DMS153 (cell line): ENCODE data around the gene LY6G5C.
A peak's percentile ranks its signal among the peaks of the same experiment; 100 is the strongest.

ENCODE experiments used
- DNase-seq: peaks from one replicate; lab custom pipeline; 2025; lab: John Stamatoyannopoulos, UW

Gene LY6G5C, protein sequence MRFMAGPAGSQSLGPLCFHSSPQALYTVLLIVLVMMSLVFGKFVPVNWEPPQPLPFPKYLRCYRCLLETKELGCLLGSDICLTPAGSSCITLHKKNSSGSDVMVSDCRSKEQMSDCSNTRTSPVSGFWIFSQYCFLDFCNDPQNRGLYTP

DNA sequence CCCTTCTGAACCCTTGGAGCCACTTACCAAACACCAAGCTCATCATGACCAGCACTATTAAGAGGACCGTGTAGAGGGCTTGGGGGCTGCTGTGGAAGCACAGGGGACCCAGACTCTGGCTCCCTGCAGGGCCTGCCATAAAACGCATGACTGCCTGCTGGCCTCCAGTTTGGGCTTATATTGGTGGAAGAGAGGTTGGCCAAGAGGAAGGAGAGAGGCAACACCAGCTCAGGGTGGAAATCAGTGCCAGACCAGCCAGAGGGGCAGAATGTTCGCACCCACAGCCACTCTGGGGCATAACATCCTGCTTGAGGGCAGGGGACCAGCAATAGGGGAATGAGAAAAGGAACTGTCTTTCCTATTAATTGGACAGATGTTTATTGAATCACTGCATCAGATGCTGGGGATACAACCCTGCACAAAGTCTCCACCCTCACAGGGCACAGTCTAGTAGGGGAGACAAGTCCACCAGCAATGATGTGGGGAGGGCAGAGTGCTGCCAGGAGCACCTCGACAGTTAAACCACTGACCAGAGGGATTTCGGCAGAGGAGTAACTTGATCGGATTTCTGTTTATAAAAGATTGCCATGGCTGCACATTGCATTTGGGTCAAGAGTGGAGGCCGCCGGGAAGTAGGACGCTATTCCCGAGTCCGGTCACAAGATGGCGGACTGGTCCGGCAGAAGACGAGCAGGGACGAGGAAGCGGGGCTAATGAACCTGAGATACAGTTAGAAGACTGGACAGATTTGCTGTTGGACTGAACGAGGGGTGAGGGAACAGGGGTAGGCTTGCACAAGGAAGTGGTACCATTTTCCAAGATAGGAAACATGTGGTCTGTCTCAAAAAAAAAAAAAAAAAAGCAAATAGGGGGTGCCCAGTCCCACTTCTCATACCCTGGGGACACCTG is at the start of gene LY6G5C:
TSS of gene LY6G5C (minus strand) at position 842 of the 909 bp plus-strand sequence. CDS start at position 148, 694 bp downstream.
- peak; percentile 89 for DNase-seq

DNA sequence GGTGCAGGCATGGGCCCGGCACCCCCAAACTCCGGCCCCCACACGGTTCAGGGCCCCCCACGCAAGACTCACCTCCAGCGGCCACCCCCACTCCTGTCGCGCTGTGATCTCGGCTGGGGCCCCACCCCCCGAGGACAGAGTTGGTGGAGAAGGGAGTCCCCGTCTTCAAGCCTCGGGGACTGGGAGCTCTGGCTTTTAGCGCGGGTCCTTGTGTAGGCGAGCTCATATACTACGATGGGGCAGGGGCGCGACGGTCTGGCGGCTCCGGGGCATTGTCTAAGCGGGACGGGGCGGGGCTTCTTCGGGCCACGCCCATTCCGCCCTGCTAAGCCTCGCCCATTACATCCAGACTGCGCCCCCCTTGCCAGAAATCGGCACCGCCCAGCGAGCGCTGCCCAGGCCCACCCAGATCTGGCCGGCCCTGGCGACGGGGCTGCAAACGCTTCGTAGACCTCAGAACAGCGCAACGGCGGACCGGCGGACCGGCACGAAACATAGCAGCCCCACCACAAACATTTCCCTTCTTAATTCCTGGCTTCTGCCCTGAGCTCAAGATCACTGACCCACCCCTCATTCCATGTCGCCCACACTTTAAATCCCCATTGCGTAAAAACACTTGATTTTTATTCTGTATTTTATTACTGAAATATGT is 49.2 kb upstream of the LY6G5C start:
- peak; percentile 51 for DNase-seq

DNA sequence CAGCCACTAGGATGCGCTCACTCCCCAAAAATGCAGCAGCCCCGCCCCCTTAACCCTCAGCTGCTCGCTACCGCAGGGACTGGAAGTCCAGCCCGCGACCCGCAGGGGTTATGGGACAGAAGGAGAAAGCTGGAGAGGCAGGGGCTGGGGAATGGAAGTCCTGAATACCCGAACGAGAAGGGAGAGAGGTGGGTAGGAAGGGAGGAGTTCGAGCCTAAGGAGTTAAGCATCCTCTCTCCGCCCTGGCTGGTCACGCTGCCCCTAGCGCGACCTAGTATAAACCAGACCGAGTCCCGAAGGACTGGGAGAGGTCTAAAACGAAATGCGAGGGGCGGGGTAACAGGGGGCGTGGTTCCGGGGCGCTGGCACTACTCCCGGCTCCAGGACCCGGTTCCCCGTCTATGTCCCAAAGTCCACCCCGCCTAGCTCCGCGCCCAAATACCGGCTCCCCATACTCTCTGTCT is 48.7 kb upstream of the LY6G5C start:
- peak; percentile 86 for DNase-seq

DNA sequence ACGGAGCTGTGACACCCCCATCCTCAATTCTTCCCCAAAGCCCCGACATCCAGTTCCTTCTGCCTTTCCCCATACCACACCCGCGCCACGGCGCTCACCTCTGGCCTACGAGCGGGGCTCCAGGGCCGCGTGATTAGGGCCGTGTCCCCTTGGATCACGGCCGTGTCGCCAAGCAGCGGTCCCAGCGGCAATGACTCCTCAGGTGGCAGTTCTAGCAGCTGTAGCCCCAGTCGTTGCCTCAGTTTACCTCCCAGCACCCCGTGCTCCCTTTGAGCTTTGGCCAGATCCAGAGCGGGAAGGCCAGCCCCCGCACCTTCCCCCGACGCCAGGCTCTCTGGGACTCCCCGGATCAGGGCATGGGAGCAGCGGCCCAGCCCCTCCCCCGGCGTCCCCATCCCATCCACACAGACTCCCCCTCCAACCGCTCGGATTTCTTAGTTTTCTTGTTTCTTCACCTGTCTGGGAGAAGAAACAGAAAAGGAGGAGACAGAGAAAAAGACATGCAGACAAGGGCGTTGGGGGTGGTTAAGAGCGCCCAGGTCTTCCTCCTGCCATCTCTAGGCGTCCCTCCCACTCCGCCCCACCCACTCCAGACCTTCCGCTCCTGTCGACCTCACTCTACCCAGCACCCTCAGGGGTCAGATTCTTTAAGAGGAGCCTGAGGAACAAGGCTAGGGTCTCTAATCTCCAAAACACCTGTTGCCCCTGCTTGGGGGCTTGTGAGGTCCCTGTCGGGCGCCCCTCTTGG is 48.1 kb upstream of the LY6G5C start, which contains the start of gene DDAH2:
TSS of gene DDAH2 (minus strand) at position 533 of the 748 bp plus-strand sequence. CDS start at position 395, 138 bp downstream.
- no peak for DNase-seq

DNA sequence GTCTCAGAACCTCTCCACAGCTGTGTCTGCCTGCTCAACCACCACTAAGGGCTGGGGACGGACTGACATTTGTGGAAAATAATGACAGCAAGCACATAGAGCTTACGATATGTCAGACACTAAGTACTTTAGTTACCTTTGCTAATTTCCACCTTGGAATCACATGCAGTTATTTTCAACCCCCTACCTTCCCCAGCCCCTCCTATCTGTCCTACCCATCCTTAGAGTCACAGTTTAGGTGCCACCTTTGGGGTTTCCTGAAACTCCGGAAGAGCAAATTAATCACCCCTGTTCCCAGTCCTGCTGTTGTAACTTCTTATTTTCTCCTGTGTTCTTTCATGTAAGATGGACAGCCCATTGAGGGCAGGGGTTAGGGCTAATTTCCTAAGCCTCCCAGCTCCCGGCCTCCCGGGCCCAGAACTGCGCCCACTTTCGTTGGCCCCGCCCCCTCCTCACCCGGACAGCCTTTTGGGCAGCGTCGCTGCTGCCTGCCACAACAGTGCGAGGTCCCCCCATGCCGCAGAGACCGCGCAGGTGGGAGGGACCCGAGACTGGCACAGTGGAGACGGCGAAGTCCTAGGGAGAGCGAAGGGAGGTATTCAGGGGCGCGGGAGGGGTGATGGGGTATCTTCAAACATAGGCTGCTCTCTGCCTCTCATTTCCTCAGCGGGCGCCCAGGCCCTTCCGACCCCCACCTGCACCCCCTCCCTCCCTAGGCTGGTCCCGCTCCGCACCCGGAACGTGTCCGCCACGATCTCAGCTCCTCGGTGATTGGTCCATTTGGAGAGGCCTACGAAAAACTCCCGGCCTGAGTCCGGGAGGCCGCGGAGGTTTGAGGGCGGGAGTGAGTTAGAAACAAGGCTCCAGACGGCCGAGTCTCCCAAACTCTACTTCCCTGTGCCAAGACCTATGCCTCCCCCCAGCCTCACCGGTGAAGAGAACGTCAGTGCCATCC is 47.1 kb upstream of the LY6G5C start:
- no peak for DNase-seq

DNA sequence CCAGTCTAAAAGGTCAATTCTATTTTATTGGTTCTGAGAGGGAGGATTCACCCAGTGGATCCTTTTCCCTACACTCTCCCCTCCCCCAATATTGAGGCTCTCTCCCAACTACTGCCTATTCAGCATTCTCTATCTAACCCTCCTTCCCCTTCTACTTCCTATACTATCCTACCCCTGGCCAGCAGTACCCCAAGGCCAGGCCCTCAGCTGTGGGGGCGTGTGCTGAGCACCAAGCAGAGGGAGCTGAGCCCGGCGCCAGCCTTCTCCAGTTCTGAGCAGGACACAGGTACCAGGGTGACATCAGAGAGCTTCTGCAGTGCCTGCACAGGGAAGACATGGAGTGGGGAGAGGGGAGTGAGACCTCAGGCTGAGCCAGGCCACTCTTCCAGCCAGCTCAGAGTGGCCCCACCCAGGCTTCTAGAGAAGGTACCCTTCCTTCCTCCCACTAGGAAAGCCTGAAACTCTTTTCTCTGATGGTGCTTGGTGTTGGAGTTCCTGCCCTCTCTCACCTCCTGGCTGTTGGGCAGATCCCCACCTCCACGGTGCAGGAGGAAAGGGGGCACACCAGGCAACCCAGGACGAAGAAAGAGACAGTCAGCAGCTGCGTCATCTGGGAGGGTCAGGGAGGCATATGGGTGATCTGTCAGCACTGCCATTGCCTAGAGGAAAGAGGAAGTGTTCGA is 46.3 kb upstream of the LY6G5C start:
- DNase-seq = no peak

DNA sequence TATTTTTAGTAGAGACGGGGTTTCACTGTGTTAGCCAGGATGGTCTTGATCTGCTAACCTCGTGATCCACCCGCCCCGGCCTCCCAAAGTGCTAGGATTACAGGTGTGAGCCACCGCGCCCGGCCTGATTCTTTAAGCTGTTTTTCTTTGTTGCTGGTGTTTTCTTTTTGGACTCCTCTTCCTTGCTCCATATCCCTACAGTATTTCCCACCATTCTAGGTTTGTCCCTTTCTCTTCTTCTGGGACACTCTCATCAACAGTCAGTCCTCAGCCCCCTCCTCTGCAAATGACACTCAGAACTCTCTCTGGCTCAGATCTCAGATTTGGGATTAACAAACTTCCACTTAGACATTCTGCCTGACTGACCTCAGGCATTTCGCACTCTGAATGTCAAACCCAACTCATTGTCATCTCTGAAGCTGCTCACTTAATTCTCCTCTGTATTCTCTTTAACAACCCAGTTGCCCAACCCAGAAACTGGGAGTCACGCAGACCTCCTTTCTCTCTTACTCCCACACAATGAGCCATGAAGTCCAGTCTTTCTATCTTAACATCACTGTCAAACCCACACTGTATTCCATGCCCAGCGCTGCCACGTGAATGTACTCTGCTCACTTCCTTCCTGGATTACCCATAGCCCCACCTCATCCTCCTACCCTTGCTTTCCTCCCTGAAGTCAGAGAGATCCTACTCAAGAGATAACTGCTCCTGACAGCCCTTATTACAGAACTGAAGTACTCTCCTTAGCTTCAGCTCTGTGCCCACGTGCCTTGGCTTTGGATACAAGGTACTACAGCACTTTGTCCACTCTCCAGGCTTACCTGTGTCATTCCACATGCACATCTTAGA is 44.9 kb upstream of the LY6G5C start:
- no peak for DNase-seq

DNA sequence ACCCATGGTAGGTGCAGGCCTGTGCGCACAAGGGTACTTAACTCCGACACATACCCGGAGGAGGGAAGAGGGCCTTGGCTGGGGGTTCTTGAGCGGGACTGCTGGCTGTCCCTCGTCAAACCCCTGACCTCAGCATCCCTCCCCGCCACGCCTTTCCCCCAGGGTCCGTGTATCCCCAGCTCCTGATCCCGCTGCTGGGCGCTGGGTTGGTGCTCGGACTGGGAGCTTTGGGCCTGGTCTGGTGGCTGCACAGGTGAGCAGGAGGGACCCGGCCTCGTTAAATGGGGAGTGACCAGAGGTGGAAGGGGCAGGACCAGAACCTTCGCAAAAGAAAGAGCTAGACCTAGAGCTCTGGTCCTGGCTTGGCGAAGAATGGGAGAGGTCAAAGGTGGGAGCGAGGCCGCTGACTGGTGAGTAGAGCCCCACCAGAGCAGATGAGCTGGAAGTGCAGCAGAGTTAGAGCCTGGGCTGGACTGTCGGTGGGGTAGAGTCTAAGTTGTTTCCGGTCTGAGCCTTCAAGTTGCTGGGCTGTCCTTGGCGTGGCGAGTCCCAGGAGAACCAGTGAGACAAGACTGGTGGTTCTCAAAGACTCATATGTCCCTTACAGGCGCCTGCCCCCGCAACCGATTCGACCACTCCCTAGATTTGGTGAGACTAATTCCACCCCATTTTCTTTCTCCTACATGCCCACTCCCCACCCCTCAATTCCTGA is 43.3 kb upstream of the LY6G5C start:
- no peak for DNase-seq

DNA sequence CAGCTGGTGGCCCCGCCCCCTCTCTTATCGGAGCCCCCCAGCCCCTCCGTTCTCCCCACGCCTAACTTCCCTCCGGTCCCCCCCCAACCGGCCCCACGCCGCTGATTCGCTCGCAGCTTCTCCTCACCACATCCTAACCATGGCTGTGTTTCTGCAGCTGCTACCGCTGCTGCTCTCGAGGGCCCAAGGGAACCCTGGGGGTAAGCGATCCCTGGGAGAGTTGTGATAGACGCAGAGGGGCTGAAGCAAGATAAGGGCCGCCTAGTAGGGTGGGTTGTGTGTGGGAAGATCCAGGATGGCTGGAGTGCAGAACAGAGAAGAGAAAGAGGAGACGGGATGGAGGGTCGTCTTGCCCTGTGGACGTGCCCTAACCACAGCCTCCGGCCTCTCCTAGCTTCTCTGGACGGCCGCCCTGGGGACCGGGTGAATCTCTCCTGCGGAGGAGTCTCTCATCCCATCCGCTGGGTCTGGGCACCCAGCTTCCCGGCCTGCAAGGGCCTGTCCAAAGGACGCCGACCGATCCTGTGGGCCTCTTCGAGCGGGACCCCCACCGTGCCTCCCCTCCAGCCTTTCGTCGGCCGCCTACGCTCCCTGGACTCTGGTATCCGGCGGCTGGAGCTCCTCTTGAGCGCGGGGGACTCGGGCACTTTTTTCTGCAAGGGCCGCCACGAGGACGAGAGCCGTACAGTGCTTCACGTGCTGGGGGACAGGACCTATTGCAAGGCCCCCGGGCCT is 42.5 kb upstream of the LY6G5C start, which contains the start of gene MPIG6B:
TSS of gene MPIG6B (plus strand) at position 129 of the 735 bp plus-strand sequence. CDS start at position 140, 11 bp downstream.
- DNase-seq = no peak

DNA sequence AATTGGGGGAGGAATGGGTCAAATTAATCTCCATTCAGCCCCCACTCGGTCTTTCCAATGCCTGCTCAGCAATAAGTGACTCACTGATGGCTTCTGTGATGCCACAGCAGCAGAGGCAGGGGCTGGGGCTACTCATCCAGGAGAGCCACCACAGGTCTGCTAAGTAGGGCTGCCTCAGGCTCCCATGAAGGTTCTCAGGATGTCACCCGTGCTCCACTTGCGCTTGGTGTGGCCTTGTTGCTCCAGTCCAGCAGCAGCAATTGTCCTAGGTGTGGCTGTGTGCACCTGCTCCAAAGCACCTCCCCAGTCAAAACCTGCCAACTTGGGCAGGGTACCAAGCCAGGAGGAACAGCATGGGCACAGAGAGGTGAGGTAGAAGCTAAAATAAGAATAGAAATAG is 41.3 kb upstream of the LY6G5C start:
- no peak for DNase-seq

DNA sequence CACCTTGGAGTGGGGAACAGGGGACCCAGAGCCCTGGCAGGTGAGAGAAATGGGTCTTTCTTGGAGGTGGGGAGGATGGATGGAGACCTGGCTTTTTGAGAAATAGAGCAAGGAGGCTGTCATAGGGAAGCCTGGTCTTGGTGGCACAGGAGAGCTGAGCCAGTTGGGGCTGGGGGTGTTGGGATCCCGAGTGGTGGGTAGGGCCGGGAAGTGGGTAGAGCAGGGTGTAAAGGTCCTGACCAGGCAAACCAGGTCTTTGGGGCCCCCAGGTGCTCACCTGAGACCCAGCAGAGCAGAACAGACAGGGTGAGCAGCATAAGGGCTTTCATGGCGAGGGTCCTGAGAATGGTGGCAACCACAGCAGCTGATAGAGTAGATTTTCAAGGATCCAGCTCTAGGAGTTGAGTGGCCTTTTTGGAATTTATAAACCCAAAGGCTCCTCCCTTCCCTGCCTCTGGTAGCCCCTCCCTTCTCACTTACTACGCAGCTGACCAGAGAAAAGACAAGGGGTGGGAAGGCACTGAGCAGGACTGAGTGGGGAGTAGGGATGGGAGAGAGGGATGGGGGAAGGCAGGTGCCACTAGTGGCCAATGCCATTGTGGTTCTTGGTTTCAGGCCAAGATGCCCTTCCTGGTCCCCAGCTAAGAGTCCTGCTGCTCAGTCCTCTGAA is 40.6 kb upstream of the LY6G5C start, which contains the start of gene LY6G6C:
TSS of gene LY6G6C (minus strand) at position 396 of the 670 bp plus-strand sequence. CDS start at position 329, 67 bp downstream.
- no peak for DNase-seq

DNA sequence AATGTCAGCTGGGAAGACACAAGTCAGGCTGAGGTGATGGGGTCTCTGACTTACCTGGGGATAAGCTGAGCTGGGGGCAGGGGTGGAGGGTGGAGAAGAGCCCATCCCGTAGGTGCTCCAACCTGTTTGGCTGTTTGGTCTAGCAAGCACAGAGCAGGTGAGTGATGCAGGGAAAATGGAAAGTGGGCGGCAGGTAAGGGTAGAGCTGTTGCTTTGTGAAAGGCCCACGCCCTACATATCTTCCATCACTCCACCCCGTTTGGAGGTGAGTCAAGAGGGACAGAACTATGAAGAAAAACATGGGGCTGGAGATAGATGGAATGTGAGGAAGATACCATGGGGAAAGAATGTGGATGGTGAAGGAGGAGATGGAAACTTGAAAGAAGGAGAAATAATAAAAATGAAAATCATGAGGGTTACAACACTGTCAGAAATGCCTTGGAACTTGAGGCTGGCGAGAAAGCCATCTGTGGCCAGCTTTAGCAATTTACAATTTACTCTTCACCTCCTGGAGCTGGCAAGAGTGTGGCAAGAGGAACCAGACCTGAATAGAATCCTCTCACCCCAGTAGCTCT is 39.4 kb upstream of the LY6G5C start:
- DNase-seq = no peak

DNA sequence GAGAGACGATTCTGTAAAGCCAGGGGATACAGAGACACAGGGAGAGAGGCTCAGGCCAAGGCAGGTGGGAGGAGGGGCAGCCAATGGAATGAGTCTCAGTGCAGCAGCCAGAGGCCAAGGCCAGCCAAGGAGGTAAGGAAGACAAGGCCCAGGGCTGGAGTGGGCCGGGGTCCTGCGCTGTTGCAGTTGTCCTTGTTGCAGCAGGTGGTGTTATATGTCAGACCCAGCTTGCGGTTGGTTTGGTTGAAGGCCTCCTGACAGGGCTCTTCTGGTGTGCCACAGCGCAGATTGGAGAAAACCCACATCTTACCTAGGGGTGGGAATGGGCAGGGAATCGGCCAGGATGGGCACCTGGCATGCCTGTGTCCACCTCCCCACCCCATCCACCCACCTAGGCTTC is 38.1 kb upstream of the LY6G5C start:
- no peak for DNase-seq

DNA sequence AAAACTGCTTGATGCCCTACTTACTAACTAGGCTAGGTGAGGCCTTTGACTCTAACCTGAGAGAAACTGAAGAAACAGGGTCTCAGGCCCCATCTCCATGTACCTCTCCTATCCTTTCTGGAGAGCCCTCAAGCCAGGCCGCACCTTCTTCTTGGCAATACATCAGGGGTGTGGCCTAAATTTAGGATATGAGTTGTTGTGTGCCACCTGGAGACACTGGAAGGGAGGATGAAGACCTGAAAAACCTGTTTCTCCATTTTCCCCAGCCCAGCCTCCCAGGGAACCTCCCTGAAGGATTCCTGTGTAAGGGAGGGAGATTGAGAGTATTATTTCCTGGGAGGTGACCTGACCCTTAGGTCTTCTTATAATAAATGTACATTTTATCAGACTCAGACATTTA is 37.4 kb upstream of the LY6G5C start:
- peak; percentile 75 for DNase-seq

DNA sequence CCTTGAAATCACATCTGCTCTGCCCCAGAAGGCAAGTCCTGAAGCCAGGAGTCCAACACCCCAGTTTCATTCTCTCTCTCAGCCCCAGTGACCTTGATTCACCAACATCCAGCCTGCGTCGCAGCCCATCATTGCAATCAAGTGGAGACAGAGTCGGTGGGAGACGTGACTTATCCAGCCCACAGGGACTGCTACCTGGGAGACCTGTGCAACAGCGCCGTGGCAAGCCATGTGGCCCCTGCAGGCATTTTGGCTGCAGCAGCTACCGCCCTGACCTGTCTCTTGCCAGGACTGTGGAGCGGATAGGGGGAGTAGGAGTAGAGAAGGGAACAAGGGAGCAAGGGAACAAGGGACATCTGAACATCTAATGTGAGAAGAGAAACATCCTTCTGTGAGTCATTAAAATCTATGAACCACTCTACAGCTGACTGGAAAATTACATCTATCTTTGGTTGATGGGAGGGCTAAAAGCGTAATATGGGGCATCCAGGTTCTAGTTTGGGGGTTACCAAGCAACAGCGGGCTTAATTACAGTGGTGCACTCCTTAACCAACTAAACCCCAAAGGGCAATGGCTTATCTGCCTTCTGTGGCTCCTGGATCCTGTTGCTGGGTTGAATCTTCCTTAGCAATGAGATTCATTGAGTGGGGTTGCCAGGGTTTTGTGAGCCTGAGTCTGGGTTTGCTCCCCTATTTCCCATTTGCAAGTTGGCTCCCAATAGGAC is 36.8 kb upstream of the LY6G5C start:
- DNase-seq = no peak
